Fibroblast of lung (primary cell): ENCODE results near the gene STK36.

Source experiments
- EZH2 ChIP-seq: IDR thresholded peaks from 2 replicates; pipeline ENCODE4 v1.5.1; 2012; ENCODE audit warnings: low read length, control low read depth, mild to moderate bottlenecking; ENCODE audit errors: missing control alignments
- TF ChIP-seq, protein P1 (sequence below), 2 donors: IDR thresholded peaks in 1 of 2; conservative IDR thresholded peaks in 1 of 2; 1 replicate in 1 of 2; 2 replicates in 1 of 2; pipeline ENCODE4 v1.5.1; 2011 to 2012; ENCODE audit warnings: low read length in 2 of 2, control low read depth in 1 of 2, inconsistent platforms in 1 of 2, low read depth in 1 of 2, mild to moderate bottlenecking in 1 of 2

DNA sequence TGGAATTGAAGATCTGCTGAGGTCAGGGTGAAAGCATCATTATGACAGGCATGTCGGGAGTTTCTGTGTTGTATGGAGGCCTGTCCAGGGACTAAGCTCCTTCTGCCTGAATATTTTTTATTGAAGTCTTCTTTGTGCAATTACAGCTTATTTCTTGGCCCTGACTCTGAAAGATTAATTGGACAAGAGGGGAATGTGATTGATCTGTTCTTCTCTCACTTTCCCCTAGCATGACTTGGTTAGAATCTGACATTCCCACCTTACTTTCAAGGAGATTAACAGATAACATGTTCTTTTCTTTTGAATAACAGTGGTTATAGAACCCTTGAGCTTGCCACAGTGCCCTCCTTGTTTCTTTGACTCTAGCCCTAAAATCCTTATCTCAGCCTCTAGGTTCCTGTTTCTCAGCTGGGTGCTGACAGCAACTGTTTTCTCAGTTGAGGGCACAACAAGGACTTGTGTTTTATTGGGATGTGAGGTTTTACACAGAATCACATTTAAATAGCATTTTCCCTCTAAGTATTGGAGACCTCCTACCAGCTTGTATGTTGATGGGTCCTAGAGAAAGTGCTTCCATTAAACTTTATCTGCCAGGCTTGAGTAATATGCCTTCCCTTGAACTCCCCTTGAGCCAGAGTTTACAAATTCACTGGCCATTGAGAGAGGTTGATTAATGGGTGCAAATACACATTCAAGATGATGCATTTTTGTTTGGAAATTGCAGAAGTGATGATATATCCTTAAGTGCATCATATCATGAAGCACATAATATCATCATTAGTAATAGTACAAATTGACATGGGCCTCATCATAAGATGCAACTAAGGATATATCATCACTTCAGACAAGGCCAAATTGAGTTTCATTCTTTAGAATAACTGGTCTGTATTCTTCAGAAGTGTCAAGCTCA, 51.2 kb downstream of the STK36 start:
- TF ChIP-seq, protein P1, sequence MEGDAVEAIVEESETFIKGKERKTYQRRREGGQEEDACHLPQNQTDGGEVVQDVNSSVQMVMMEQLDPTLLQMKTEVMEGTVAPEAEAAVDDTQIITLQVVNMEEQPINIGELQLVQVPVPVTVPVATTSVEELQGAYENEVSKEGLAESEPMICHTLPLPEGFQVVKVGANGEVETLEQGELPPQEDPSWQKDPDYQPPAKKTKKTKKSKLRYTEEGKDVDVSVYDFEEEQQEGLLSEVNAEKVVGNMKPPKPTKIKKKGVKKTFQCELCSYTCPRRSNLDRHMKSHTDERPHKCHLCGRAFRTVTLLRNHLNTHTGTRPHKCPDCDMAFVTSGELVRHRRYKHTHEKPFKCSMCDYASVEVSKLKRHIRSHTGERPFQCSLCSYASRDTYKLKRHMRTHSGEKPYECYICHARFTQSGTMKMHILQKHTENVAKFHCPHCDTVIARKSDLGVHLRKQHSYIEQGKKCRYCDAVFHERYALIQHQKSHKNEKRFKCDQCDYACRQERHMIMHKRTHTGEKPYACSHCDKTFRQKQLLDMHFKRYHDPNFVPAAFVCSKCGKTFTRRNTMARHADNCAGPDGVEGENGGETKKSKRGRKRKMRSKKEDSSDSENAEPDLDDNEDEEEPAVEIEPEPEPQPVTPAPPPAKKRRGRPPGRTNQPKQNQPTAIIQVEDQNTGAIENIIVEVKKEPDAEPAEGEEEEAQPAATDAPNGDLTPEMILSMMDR (conservative IDR thresholded peaks at IDR 0.05 in 1 of 2, IDR thresholded peaks at IDR 0.05 in 1 of 2; ENCODE audit: low read depth in 1 of 2, low read length in 2 of 2) = no peak
- TF ChIP-seq EZH2 = no peak
